ENCODE results near the gene SLC6A6.

The SLC6A6 gene

GRCh38 chr3:14444380-14444779 lies 42.0 kb downstream of the SLC6A6 start:
- TF ChIP-seq, protein P1, sequence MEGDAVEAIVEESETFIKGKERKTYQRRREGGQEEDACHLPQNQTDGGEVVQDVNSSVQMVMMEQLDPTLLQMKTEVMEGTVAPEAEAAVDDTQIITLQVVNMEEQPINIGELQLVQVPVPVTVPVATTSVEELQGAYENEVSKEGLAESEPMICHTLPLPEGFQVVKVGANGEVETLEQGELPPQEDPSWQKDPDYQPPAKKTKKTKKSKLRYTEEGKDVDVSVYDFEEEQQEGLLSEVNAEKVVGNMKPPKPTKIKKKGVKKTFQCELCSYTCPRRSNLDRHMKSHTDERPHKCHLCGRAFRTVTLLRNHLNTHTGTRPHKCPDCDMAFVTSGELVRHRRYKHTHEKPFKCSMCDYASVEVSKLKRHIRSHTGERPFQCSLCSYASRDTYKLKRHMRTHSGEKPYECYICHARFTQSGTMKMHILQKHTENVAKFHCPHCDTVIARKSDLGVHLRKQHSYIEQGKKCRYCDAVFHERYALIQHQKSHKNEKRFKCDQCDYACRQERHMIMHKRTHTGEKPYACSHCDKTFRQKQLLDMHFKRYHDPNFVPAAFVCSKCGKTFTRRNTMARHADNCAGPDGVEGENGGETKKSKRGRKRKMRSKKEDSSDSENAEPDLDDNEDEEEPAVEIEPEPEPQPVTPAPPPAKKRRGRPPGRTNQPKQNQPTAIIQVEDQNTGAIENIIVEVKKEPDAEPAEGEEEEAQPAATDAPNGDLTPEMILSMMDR (conservative IDR thresholded peaks at IDR 0.05; ENCODE audit: control insufficient read depth, insufficient read depth, low read depth, low read length) = no peak
- no peak for DNase-seq (ENCODE audit: low read depth)
- no peak overlapping the region for H3K4me3 ChIP-seq (ENCODE audit: control insufficient read depth, low read depth, low read length)

GRCh38 chr3:14445773-14446172 lies 43.4 kb downstream of the SLC6A6 start:
- H3K4me3 ChIP-seq (ENCODE audit: control insufficient read depth, low read depth, low read length) = no peak overlapping the region
- no peak for DNase-seq (ENCODE audit: low read depth)
- TF ChIP-seq, protein P1 (conservative IDR thresholded peaks at IDR 0.05; ENCODE audit: control insufficient read depth, insufficient read depth, low read depth, low read length) = no peak

DNA sequence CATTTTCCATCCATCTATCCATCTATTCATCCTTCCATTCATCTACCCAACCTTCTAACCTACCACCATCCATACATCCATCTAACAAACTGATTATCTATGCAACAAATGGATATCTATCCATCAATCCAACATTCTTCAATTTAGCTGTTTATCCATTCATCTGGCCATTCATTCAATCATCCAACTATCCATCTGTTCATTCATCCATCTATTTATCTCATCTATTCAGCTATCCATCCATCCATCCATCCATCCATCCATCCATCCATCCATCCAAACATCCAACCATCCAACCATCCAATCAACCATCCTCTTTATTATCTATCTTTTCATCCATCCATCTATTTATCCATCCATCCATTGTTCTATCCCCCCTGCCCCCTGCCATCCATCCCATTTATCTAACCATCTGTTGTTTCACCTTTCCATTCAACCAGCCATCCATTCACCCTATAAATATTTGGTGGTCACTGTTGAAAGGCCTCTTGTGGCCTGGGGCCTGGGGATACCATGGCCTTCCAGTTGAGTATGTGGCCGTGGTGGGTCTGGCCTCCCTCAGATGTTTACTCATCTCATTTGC lies 44.7 kb downstream of the SLC6A6 start:
- TF ChIP-seq, protein P1 (conservative IDR thresholded peaks at IDR 0.05; ENCODE audit: control insufficient read depth, insufficient read depth, low read depth, low read length) = no peak
- no peak overlapping the region for H3K4me3 ChIP-seq (ENCODE audit: control insufficient read depth, low read depth, low read length)
- no peak for DNase-seq (ENCODE audit: low read depth)

DNA sequence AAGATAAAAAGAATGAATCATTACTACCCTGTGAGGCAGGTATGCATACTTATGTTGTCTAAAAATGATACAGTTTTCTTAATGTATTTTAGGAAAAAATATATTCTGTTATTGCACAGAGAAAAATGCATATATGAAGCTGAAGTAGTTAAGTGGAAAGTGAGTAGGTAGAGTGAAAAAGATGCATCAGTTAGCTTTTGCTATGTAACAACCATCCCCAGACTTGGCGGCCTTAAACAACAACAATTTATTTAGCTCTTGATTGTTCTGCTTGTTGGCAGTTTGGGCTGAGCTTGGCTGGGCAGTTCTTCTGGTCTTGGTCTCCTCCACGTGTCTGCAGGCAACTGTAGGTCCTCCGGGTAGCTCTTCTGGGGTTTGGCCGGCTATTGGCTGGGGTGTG lies 45.7 kb downstream of the SLC6A6 start:
- TF ChIP-seq, protein P1 (conservative IDR thresholded peaks at IDR 0.05; ENCODE audit: control insufficient read depth, insufficient read depth, low read depth, low read length) = no peak
- H3K4me3 ChIP-seq (ENCODE audit: control insufficient read depth, low read depth, low read length) = no peak overlapping the region
- DNase-seq (ENCODE audit: low read depth) = no peak

DNA sequence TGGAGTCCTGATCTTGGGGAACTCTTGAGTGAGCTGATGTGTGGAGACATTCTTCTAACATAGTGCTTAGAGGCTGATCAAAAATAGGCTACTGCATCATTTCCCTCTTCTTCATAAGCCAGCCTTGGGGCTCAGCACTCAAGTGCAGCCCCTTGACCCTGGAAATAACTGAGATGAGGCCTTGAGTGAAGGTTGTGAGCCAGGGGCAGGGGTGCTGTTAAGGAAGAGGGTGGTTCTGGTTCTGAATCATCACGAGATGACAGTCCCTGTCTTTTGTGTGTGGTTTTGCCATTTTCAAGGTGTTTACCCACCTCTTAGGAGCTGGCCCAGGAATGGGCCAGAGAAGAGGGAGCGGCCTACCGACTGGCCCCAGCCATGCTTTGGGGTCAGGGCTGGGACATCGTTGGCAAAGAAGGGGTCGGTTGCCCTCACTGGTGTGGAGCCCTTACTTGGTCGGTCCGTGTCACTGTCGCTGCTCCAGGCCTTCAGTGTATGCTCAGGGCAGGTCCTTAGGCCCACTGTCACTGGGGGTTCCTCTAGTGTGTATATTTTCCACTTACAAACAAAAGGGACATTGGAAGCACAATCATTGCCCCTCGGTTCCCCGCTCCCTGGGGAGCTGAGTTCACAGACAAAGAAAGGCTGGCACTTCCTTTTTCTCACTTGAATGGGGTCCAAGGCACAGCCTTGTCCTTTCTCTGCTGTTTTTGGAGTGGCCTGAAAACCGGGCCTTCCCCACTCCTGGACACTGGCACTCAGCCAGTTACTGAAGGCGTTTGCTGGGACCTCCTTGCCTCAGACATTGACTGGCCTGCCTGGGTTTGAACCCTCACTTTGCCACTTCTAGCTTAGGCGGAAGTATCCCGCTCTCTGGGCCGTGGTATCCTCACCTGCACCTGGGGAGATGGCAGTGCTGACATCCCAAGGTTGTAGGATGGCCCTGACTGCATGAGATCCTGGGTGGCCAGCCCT lies 46.6 kb downstream of the SLC6A6 start:
- TF ChIP-seq, protein P1 (conservative IDR thresholded peaks at IDR 0.05; ENCODE audit: control insufficient read depth, insufficient read depth, low read depth, low read length) = no peak
- H3K4me3 ChIP-seq (ENCODE audit: control insufficient read depth, low read depth, low read length) = no peak overlapping the region
- DNase-seq (ENCODE audit: low read depth) = no peak

GRCh38 chr3:14450506-14450905 lies 48.1 kb downstream of the SLC6A6 start:
- DNase-seq (ENCODE audit: low read depth) = no peak
- TF ChIP-seq, protein P1 (conservative IDR thresholded peaks at IDR 0.05; ENCODE audit: control insufficient read depth, insufficient read depth, low read depth, low read length) = no peak

More at GRCh38 chr3:14450506-14450905, 48.1 kb downstream of the SLC6A6 start:
- H3K4me3 ChIP-seq (ENCODE audit: control insufficient read depth, low read depth, low read length) = no peak overlapping the region

Data from fibroblast of mammary gland (primary cell).